ENCODE measurements around the gene NRCAM. TPM values are rescaled to one million over a fixed set of nuclear protein-coding genes. Genes with fewer than 3 reads are reported as not detected.
"Not testable (repeated sequence)": the region's sequence is repeated elsewhere in the genome, so short reads cannot be mapped to it uniquely, and the experiment has no call there.

Gene NRCAM
- total RNA-seq, 1 donor from 2014 or later: 0.26 TPM

GRCh38 chr7:108278281-108278680, 178.0 kb downstream of the NRCAM start:
- FAIRE-seq (no peak), DNase-seq (ENCODE audit: low read depth) (no peak)
- Histone ChIP-seq H3K36me3 (ENCODE audit: control insufficient read depth, insufficient read depth, low read length) (no peaks in the 10 kb centered on the region), H3K27me3 (ENCODE audit: control insufficient read depth, insufficient read depth, low read length) (no peaks in the 10 kb centered on the region), H3K4me3 (ENCODE audit: low read depth, low read length) (no peak overlapping the region)
- no peak for TF ChIP-seq CTCF (IDR thresholded peaks at IDR 0.05; ENCODE audit: insufficient read depth, low read length, severe bottlenecking)

- not testable (repeated sequence) for FAIRE-seq; H3K27me3 ChIP-seq (ENCODE audit: control insufficient read depth, insufficient read depth, low read length); H3K36me3 ChIP-seq (ENCODE audit: control insufficient read depth, insufficient read depth, low read length); DNase-seq (ENCODE audit: low read depth); H3K4me3 ChIP-seq (ENCODE audit: low read depth, low read length)
These were observed 181.8 kb downstream of the NRCAM start for GRCh38 chr7:108274447-108274846.

- DNase-seq (ENCODE audit: low read depth); H3K27me3 ChIP-seq (ENCODE audit: control insufficient read depth, insufficient read depth, low read length); H3K36me3 ChIP-seq (ENCODE audit: control insufficient read depth, insufficient read depth, low read length); H3K4me3 ChIP-seq (ENCODE audit: low read depth, low read length); FAIRE-seq: not testable (repeated sequence)
These were observed 183.3 kb downstream of the NRCAM start for GRCh38 chr7:108272891-108273290.

GRCh38 chr7:108270385-108271015, 185.7 kb downstream of the NRCAM start:
- Histone ChIP-seq H3K36me3 (ENCODE audit: control insufficient read depth, insufficient read depth, low read length) (no peaks in the 10 kb centered on the region), H3K4me3 (ENCODE audit: low read depth, low read length) (no peak overlapping the region), H3K27me3 (ENCODE audit: control insufficient read depth, insufficient read depth, low read length) (no peaks in the 10 kb centered on the region)
- FAIRE-seq (no peak), DNase-seq (ENCODE audit: low read depth) (peak; percentile 78)
- no peak for TF ChIP-seq CTCF (IDR thresholded peaks at IDR 0.05; ENCODE audit: insufficient read depth, low read length, severe bottlenecking)

GRCh38 chr7:108268200-108268820, 187.9 kb downstream of the NRCAM start:
- FAIRE-seq: no peak
- Histone ChIP-seq H3K27me3 (ENCODE audit: control insufficient read depth, insufficient read depth, low read length) (no peaks in the 10 kb centered on the region), H3K4me3 (ENCODE audit: low read depth, low read length) (no peak overlapping the region), H3K36me3 (ENCODE audit: control insufficient read depth, insufficient read depth, low read length) (no peaks in the 10 kb centered on the region)
- no peak for DNase-seq (ENCODE audit: low read depth)
- no peak for TF ChIP-seq CTCF (IDR thresholded peaks at IDR 0.05; ENCODE audit: insufficient read depth, low read length, severe bottlenecking)

GRCh38 chr7:108267615-108268014, 188.6 kb downstream of the NRCAM start:
- no peak for TF ChIP-seq CTCF (IDR thresholded peaks at IDR 0.05; ENCODE audit: insufficient read depth, low read length, severe bottlenecking)
- H3K27me3 ChIP-seq (ENCODE audit: control insufficient read depth, insufficient read depth, low read length): no peaks in the 10 kb centered on the region
- H3K4me3 ChIP-seq (ENCODE audit: low read depth, low read length): no peak overlapping the region
- FAIRE-seq (no peak), DNase-seq (ENCODE audit: low read depth) (no peak)
- H3K36me3 ChIP-seq (ENCODE audit: control insufficient read depth, insufficient read depth, low read length): no peaks in the 10 kb centered on the region

- Histone ChIP-seq H3K27me3 (ENCODE audit: control insufficient read depth, insufficient read depth, low read length) (no peaks in the 10 kb centered on the region), H3K36me3 (ENCODE audit: control insufficient read depth, insufficient read depth, low read length) (no peaks in the 10 kb centered on the region), H3K4me3 (ENCODE audit: low read depth, low read length) (no peak overlapping the region)
- peak; percentile 37 for DNase-seq (ENCODE audit: low read depth)
- FAIRE-seq: no peak
- no peak for TF ChIP-seq CTCF (IDR thresholded peaks at IDR 0.05; ENCODE audit: insufficient read depth, low read length, severe bottlenecking)
These were observed 189.7 kb downstream of the NRCAM start for GRCh38 chr7:108266491-108266890.
